Measurements from ENCODE around the gene MYRIP.
"Not testable (repeated sequence)": the region's sequence is repeated elsewhere in the genome, so short reads cannot be mapped to it uniquely, and the experiment has no call there.

The MYRIP gene

DNA sequence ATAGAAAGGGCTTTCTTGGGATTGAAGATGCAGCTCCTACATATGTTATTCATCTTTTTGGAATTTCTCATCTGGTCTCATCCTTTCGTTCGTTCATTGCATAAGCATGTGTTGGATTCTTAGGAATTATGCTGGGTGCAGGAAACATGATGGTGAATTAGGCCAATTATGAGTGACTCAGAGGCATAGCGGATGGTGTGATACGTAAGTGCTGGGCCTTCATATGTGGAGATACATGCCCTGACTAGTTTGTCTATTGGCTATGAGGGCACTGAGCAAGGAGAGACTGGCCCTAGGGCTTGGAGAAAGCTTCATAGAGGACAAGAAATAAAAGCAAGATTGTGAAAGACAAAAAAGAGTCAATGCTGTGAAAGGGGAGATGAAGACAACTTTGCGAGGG is 235.1 kb downstream of the MYRIP start:
- no peak for DNase-seq

DNA sequence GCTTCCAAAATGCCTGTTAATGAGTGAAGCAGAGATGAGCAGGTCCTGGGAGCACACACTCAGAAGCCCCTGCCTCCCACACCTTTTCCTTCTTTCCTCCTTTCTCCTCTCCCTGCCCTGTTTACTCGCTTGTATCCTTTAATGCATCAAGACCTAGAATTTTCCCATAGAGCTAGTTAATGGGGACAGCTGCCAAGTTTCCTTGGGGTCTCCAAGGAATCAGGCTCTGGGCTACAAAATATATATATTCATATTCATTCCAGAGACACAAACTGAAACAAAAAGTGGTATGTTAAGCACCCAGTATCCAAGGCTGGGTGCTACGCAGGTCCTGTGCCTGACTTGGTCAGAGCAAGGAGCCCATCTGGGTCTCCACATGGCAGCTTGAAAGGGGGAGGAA is 235.6 kb downstream of the MYRIP start:
- DNase-seq, result no peak

DNA sequence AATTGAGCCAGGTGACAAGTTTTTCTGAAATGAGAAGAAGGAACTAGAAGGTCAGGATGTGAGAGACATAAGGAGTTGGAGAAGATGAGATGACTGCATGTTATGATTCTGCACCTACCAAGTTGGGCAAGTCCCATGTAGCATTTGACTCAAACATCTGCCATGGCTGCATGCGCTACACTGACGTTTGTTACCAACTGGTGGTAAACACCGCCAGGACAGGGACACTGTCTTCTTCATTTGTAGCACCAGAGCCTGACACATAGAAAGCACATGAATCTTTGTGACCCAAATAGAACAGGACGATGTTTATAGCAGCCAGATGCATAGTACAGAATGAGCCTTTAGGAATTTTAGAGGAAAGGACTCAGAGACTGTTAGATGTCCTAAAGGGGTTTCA is 236.7 kb downstream of the MYRIP start:
- no peak for DNase-seq

DNA sequence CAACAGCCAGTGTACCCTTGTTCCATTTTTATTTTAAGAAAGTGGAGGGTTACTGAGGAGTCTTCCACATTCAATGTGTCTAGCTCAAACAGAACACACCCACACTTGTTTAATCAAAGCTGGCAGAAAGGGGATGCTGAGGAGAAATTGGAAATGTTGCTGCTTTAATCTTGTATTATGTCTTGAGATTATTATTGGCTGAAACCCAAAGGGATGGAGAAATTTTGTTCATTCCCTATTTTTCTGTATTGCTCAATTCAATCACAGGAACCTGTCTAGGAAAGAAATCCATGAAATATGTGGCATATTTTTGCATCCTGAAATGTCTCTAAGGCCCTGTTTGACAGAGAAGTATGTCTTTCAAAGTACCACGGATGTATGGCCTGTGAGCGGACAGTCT is 238.0 kb downstream of the MYRIP start:
- no peak for DNase-seq

DNA sequence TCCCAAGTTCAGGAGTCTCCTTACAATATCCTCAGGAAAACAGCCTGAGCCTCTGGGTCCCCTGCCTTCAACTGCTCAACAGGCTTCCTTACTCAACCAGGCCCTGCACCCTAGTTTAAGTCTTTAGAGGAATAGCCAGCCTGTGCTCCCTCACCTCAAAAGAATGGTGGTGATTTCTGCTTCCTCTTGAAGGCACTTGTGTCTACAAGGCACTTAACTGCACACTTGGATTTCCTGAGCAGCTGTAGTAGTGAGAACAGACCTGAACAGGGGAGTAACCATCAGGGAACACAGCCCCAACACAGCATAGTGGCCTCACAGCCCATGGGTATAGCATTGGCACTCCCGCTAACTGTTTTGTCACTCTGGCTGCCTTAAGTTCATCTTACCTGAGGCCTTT is 244.3 kb downstream of the MYRIP start:
- DNase-seq, result no peak

DNA sequence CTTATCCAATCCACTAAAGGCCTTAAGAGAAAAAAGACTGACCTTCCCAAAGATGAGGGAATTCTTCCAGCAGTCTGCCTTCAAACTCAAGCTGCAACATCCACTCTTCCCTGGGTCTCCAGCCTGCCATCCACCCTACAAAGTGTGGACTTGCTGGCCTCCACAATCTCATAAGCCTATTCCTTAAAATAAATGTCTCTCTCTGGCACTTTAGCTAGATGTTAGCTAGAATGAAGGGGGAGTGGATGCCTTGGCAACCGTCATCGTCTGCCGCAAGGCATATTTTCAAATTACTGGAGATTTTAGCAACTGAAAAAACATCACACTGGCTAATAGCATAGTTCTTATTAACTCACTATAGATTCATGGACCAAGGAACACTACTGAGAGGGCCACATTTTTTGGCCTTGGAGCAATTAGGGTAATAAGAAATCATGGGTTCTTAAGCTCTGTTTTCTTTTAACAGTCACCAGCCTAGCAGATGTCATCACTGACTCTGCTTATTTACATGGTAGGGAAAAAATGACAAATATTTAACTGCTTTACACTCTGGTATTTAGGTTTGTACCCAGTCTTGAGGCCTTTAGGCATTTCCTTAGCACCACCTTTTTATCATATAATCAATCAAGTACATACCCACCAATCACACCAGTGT is 245.3 kb downstream of the MYRIP start:
- no peak for DNase-seq

DNA sequence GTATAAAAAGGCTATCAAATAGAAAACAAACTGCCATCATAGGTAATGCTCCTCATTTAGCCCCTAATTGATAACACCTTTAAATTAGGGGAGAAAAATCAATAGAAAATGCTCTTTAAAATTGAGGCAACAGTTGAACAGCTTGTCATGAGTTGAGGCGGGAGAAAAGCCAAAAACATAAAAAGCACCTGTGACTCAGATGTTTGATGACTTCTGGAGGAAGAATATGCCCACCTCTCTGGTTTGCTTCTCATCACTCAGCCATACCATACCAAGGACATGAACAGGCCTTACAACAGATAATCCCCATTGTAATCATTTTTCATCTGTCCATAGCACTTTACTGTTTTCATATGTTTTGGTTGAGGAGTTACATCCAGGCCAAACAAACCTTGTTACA is 246.0 kb downstream of the MYRIP start:
- DNase-seq, result no peak

DNA sequence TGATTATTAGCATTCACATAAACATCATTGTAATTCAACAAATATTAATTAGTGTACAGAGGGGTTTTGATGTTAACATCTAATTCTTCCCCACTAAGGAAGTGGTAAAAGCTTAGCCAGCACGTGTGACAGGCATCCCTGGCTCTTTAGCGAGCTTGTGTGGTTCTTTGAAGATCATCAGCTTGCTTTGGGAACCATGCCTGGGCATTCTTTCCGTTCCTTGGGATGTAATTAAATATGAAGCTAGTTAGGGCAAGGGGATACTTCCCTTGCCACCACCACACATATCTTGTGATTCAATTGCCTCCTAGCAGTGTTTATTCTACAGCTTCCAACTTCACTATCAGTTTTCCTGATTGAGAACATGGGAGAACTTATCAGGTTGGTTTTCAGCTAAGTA is 246.5 kb downstream of the MYRIP start:
- DNase-seq, result no peak

DNA sequence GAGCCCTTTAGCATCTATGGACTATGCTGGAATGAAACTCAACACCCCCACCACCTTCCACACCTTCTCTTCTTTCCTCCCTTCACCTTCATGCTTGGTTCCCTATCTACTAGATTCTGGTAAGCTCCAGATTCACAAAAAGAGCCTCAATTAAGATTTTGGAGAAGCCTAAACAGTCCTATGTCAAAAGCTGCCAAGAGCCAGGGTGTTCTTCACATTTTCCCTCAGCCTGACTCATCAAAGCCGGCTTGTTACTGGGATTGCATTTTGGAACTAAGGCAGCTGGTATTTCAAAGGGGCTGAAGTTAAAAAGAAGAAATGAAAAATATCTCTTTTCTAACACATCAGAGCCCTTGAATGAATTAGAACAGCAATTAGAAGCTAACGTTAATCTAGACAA is 247.7 kb downstream of the MYRIP start:
- no peak for DNase-seq

DNA sequence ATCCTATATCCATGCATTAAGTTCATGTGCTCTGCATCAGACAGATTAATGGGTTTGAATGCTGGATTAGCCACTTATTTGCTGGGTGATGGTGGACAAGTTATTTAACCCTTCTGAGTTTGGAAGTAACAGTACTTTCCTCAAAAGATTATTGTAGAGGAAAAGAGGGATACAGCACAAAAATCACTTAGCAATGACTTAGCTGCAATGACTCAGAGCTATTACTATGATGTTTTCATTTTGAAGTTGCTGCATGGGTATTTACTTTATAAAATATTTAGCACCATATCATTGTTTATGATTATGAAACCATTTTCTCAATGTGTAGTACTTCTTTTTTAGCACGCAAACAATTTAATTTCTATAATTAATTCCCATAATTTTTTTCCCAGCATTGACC is 248.4 kb downstream of the MYRIP start:
- no peak for DNase-seq

DNA sequence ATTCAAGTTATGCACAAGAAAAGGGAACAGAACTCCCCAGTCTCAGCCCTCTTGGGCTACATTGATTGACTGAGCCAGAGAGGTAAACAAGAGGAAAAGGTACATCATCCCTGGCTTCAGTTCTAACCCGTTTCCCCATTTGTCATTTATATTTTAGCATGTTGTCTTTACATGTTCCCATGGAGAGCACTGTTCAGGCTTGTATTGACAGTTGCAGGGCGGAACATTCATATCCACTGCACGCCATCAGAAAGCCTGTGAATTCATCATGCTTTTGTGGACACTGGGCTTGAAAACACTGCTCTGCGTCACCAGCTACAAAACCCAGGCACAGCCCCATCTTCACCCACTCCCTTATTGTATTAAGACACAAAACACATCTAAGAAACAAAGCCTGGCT is 259.2 kb downstream of the MYRIP start:
- DNase-seq, result no peak

DNA sequence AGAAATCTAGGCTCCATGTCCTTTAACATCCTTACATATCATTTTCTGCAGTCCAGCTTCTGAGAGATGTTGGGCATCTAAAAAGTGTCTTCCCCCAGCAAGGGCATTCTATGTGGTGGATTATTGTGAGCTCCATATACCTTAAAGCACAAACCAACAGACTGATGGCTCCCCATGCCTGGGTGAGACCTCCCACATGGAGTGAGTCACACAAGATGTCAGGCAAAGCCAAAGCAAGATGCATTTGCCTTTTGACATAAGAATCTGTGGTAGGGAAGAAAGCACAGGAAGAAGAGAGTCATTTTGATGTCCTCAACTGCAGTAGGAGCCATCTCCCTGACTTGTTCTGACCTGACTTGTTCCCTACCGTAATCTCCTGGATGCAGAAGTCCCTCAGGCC is 261.4 kb downstream of the MYRIP start:
- DNase-seq, result no peak

DNA sequence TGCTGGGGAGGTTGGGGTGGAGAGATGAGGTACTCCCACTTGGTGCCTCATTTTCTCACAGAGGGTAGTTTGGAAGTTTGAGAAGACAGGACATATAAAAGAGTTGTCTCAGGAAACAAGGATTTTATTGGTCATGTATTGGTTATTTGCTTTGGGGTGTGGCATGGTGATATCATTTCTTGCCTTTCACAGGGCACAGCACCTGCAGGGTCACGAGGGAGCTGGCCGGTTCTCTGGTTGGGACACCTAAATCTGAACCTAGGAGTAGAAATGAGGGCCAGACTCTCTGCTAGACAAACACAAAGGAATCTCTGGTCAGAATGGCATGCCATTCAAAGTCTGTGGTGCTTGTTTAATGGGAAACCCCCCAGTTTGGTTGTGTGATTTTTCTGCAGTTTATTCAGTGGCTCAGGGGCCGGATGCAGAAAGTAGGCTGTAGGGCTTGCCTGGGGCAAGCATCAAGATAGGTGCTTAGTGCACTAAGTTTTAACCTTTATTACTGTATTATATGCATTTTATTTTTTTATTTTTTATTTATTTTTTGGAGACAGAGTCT is 262.4 kb downstream of the MYRIP start:
- no peak for DNase-seq

DNA sequence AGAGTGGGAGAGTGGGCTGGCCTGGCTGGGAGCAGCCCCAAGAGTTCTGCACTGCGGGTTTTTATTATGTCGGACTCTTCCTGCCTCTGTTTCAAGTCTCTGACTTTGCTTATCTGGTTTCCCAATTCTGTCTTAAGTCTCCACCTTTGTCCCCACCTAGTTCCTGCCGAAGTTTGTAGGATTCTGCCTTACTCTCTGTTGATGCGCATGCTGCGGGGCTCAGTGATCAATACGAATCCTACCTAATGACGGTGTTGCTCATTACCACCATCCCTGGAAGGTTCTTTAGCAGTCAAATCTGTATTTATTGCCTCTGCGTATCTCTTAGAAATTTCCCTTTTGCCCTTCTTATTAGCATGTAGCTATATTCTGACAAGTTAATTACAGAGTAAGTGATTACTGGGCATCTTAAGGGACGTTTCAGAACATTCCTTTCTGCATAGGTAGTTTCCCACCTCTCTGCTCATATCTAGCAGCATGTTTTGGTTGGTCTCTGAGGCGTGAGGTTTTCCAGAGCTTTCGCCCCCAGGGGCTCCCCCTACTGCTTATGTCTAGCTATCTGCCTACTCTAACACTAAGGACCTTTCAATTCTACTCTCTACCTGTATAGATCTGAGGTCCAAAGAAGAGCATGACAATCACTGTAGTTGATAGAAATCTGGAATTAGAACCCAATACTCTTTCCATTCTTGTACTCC is 264.1 kb downstream of the MYRIP start:
- no peak for DNase-seq

DNA sequence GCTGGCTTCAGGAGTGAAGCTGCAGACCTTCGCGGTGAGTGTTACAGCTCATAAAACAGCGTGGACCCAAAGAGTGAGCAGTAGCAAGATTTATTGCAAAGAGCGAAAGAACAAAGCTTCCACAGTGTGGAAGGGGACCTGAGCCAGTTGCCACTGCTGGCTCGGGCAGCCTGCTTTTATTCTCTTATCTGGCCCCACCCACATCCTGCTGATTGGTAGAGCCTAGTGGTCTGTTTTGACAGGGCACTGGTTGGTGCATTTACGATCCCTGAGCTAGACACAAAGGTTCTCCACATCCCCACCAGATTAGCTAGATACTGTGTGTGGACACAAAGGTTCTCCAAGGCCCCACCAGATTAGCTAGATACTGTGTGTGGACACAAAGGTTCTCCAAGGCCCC is 267.7 kb downstream of the MYRIP start:
- not testable (repeated sequence) for DNase-seq

DNA sequence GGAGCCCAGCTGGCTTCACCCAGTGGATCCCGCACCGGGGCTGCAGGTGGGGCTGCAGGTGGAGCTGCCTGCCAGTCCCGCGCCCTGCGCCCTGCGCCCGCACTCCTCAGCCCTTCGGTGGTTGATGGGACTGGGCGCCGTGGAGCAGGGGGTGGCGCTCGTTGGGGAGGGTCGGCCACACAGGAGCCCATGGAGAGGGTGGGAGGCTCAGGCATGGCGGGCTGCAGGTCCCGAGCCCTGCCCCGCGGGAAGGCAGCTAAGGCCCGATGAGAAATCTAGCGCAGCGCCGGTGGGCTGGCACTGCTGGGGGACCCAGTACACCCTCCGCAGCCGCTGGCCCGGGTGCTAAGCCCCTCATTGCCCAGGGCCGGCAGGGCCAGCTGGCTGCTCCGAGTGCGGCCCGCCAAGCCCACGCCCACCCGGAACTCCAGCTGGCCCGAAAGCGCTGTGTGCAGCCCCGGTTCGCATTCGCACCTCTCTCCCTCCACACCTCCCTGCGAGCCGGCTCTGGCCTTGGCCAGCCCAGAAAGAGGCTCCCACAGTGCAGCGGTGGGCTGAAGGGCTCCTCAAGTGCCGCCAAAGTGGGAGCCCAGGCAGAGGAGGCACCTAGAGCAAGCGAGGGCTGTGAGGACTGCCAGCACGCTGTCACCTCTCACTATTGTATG is 268.6 kb downstream of the MYRIP start:
- DNase-seq, result not testable (repeated sequence)

DNA sequence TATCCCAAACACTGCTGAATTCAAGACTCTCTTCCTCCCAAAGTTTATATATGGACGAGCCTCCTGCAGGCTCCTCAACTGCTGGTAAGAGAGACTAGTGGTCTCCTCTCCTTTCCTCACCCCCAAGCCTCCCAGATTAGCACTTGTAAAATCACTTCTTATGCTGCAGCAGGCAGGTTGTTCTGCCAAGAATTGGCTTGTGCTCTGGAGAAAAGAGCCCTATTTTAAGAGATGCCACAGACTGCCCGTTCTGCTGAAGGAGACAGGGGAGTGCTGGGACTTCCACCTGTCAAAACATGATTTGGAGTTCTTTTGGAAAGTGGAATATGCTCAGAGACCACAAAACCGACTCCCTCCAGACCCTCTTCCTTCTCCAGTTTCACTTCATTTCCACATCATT is 269.2 kb downstream of the MYRIP start:
- no peak for DNase-seq

DNA sequence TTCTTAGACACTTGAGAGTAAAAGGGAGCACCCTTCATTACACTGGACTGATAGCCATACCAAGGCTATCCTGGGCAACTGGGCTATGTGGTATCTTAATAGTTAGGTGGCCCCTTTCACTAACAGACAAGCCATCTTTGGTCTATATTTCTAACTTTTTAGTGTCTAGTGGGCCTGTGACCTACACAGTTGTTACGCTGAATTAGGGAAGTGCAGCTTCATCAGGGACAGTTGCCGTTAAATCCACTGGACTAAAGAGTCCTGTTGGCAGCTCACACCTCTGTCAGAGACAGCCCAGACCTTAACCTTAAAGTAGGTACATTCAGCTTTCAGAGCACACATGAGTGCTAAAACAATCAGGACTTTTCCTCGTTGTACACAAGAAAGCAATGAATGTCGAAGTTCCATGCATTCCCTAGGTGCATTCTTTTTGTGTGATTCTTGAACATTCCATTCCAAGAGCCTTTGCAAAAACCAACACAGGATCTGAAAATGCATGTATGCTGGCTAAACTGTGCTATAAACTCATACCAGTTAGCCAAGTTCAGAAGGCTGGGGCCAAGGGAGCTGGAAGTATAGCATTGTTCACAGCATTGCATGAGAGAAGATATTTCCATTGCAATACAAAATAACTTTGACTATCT is 269.9 kb downstream of the MYRIP start:
- DNase-seq, result no peak

DNA sequence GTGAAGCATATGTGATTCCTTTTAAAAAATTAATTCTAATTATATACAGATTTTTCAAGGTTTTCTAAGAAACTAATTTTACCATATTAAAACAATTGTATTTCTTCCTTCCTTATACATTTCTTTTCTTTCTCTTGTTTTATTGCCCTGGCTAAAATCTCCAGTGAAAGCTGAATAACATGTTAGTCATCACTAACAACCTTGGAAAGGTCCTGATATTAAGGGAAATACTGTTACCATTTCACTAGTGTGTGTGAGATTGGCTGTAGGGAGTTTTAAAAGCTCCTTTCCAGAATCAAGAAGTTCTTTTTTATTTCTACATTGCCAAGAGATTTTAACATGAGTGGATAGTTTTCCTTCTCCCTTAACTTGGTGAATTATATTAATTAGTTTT is 270.4 kb downstream of the MYRIP start:
- no peak for DNase-seq

DNA sequence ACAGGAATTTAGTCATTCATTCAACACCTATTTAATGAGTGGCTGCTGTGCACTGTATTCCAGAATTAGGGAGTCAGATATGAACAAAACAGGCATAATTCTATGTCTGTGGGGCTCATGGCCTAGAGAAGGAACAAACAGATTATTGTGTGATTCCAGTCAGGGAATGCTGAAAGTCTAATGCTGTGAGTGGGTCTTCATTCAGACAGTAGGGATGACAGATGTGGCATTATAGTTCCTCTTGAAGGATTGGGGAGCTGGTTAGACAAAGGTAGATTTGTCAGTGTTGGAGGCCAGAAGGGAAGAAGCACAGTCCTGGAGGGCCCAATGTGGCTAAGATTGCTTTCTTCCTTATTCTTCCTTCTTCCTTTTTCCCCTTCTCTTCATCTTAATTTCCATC is 273.7 kb downstream of the MYRIP start:
- DNase-seq, result no peak

DNA sequence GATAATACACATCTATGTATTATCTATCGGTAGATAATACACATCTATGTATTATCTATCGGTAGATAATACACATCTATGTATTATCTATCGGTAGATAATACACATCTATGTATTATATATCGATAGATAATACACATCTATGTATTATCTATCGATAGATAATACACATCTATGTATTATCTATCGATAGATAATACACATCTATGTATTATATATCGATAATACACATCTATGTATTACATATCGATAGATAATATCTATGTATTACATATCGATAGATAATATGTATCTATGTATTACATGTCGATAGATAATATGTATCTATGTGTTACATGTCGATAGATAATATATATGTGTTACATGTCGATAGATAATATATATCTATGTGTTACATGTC is 275.0 kb downstream of the MYRIP start:
- not testable (repeated sequence) for DNase-seq

DNA sequence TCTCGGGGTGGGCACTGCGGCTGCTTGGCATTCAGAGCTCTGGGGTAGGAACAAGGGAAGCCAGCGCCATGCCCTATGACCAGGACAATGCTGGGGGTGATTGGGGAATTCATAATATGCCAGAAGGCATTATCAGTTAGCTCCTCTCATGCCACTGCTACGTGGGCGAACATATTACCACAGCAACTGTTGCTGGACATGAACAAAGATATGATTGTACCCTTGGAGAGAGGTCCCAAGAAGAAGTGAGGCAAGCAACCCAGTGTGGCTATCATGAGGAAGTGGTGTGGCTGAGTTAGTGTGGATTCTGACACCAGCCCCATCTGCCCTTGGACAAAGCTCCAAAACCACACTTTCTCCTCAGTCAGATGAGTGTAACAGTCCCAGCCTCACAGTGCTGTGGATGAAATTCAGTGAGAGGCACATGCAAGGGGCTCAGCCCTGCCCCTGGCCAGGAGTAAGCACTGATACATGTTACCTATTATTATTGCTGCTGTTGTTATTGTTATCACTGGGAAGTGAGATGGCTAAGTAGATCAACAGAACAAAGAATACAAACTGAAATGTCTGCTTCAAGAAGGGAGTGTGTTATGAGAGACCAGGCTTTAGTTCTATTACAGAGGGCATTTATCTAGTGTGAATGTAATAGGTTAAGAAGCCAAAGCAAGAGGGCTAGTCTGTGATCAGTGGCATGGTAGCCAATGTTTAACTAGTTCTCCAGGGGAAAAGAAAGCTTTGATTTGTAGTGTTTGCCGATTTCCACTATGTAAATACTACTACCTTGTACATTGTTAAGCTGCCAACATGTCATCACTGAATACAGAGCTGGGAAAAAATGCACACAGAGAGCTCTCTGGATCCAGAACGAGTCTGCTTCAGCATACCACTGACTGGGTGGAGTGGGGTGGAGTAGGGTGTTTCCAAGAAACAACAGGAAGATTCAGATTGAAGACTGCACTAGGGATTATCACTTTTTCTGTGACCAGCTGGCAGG is 277.8 kb downstream of the MYRIP start:
- no peak for DNase-seq

All from NCI-H1105 (cell line).